GM12878 (cell line): ENCODE results near the gene USP14. TPM values are rescaled to one million over a fixed set of nuclear protein-coding genes. Genes with fewer than 3 reads are reported as not detected.

Experiments
- ATAC-seq: fragments of 200-7000 bp; cut with Tn5 transposase; 3 replicates; pipeline ENCODE4 v1.9.1; 2020; ENCODE audit warnings: mild to moderate bottlenecking, moderate library complexity
- BruUV-seq: library from RNA; stranded (reverse); fragments of 400-500 nt; replicated peaks from 2 replicates; lab custom pipeline; 2021; lab: Mats Ljungman, UMichigan
- CTCF ChIA-PET: fragments of 300-600 bp; sonication (Branson Sonifier 250); formaldehyde crosslinking; extraction: SDS; loops from one replicate; lab custom pipeline; 2021; ENCODE audit warnings: inconsistent platforms; lab: Yijun Ruan, JAX
- POLR2A ChIA-PET: fragments of 350-600 bp; formaldehyde crosslinking; extraction: SDS; loops from one replicate; lab custom pipeline; 2021; ENCODE audit warnings: inconsistent platforms; lab: Charles Lee
- RAD21 ChIA-PET: fragments of 300-600 bp; sonication (Branson Sonifier 250); formaldehyde crosslinking; loops from one replicate; lab custom pipeline; 2023; ENCODE audit warnings: antibody characterized with exemption; ENCODE audit not compliant: unreplicated experiment; lab: Charles Lee
- SMC1A ChIA-PET: fragments of 300-600 bp; sonication (Branson Sonifier 250); formaldehyde crosslinking; loops from one replicate; lab custom pipeline; 2023; ENCODE audit not compliant: unreplicated experiment, uncharacterized antibody; lab: Charles Lee
- DNase-seq: peaks from one replicate; pipeline ENCODE4 v3.0.0-alpha.2; 2011; ENCODE audit warnings: low read depth, low spot score
- FAIRE-seq: peaks from 3 replicates; lab custom pipeline; 2011; peaks lifted over from hg19 to GRCh38; lab: Jason Lieb, UNC
- H2AFZ ChIP-seq: 2 replicates; pipeline ENCODE4 v1.6.0; 2011; ENCODE audit warnings: low read depth, low read length, control low read depth; ENCODE audit not compliant: control insufficient read depth
- H3K27ac ChIP-seq: 2 replicates; pipeline ENCODE4 v1.5.1; 2011; ENCODE audit warnings: control low read depth; ENCODE audit not compliant: control insufficient read depth, insufficient read depth
- H3K27me3 ChIP-seq, 2 experiments: replicated peaks in 1 of 2; 2 replicates each; pipeline versions ENCODE4 v1.6.0 to v1.6.1; 2011; ENCODE audit warnings: low read length in 1 of 2; ENCODE audit not compliant: control insufficient read depth in 2 of 2, insufficient read depth in 2 of 2
- H3K36me3 ChIP-seq, 2 experiments: 2 replicates each; pipeline ENCODE4 v1.5.1; 2011; ENCODE audit warnings: low read length in 1 of 2; ENCODE audit not compliant: control insufficient read depth in 2 of 2, insufficient read depth in 2 of 2
- H3K4me1 ChIP-seq: 2 replicates; pipeline ENCODE4 v1.6.1; 2011; ENCODE audit warnings: mild to moderate bottlenecking, low read length, moderate library complexity, mixed read lengths; ENCODE audit not compliant: control insufficient read depth, insufficient read depth
- H3K4me2 ChIP-seq: 2 replicates; pipeline ENCODE4 v1.6.0; 2011; ENCODE audit warnings: control low read depth; ENCODE audit not compliant: control insufficient read depth, insufficient read depth
- H3K4me3 ChIP-seq: fragments of 200-600 bp; sonication (generic); 2 replicates; pipeline ENCODE4 v1.5.1; 2016
- H3K79me2 ChIP-seq: 2 replicates; pipeline ENCODE4 v1.6.0; 2011; ENCODE audit warnings: low read length; ENCODE audit not compliant: control insufficient read depth, insufficient read depth
- H3K9ac ChIP-seq: 2 replicates; pipeline ENCODE4 v1.8.0; 2011; ENCODE audit warnings: low read length, control low read depth, mixed read lengths; ENCODE audit not compliant: control insufficient read depth, insufficient read depth
- H3K9me3 ChIP-seq: replicated peaks from 3 replicates; pipeline ENCODE4 v1.5.1; 2011; ENCODE audit warnings: mild to moderate bottlenecking, low read length; ENCODE audit not compliant: control insufficient read depth, insufficient read depth
- H4K20me1 ChIP-seq: 2 replicates; pipeline ENCODE4 v1.6.0; 2011; ENCODE audit not compliant: control insufficient read depth, insufficient read depth
- ATF7 ChIP-seq: fragments of 450-650 bp; IDR thresholded peaks from 2 replicates; pipeline ENCODE4 v1.6.1; 2016; ENCODE audit warnings: low read depth, mild to moderate bottlenecking
- BHLHE40 ChIP-seq, 2 experiments: fragments of 450-650 bp in 1 of 2; IDR thresholded peaks; 2 replicates each; pipeline ENCODE4 v1.6.1; 2011 to 2017; ENCODE audit warnings: low read depth in 2 of 2, borderline replicate concordance in 1 of 2, improper control_type of control experiment in 1 of 2, low read length in 1 of 2, mild to moderate bottlenecking in 1 of 2
- CBX5 ChIP-seq: sonication (generic); IDR thresholded peaks from 2 replicates; pipeline ENCODE4 v1.6.1; 2016; ENCODE audit warnings: low read depth, moderate library complexity, mild to moderate bottlenecking, inconsistent platforms
- CHD2 ChIP-seq: IDR thresholded peaks from 2 replicates; pipeline ENCODE4 v1.6.1; 2011; ENCODE audit warnings: low read depth, low read length, improper control_type of control experiment, borderline replicate concordance
- IRF4 ChIP-seq: IDR thresholded peaks from 2 replicates; pipeline ENCODE4 v1.6.1; 2011; ENCODE audit warnings: low read depth, low read length
- KDM1A ChIP-seq: fragments of 200-600 bp; sonication (generic); IDR thresholded peaks from 2 replicates; pipeline ENCODE4 v1.6.1; 2016; ENCODE audit warnings: borderline replicate concordance
- MTA3 ChIP-seq: IDR thresholded peaks from 2 replicates; pipeline ENCODE4 v1.6.1; 2012; ENCODE audit warnings: low read length, inconsistent platforms, borderline replicate concordance
- NBN ChIP-seq: fragments of 450-650 bp; IDR thresholded peaks from 2 replicates; pipeline ENCODE4 v1.6.1; 2016
- NFIC ChIP-seq: IDR thresholded peaks from 2 replicates; pipeline ENCODE4 v1.6.1; 2012; ENCODE audit warnings: low read depth, mild to moderate bottlenecking, inconsistent platforms, low read length, moderate library complexity
- NFXL1 ChIP-seq: fragments of 450-650 bp; IDR thresholded peaks from 2 replicates; pipeline ENCODE4 v1.6.1; 2017; ENCODE audit warnings: antibody characterized with exemption, mild to moderate bottlenecking, borderline replicate concordance
- NFYA ChIP-seq: IDR thresholded peaks from 2 replicates; pipeline ENCODE4 v1.6.1; 2011; ENCODE audit warnings: low read depth, mild to moderate bottlenecking, low read length, improper control_type of control experiment, borderline replicate concordance
- PAX5 ChIP-seq: IDR thresholded peaks from 2 replicates; pipeline ENCODE4 v1.6.1; 2011; ENCODE audit warnings: low read depth, low read length, borderline replicate concordance
- PML ChIP-seq: IDR thresholded peaks from 2 replicates; pipeline ENCODE4 v1.6.1; 2012; ENCODE audit warnings: low read length, inconsistent platforms
- RB1 ChIP-seq: fragments of 450-650 bp; formaldehyde crosslinking; IDR thresholded peaks from 2 replicates; pipeline ENCODE4 v1.6.1; 2017; ENCODE audit warnings: mild to moderate bottlenecking, borderline replicate concordance
- STAT3 ChIP-seq: IDR thresholded peaks from 2 replicates; pipeline ENCODE4 v1.6.1; 2011; ENCODE audit warnings: low read depth, low read length, improper control_type of control experiment
- TCF12 ChIP-seq: IDR thresholded peaks from 2 replicates; pipeline ENCODE4 v1.6.1; 2011; ENCODE audit warnings: low read depth, mild to moderate bottlenecking, low read length
- WGBS: methylation state at CpG from one replicate; pipeline ENCODE4 v1.1.6; 2016; ENCODE audit warnings: low lambda C conversion rate; ENCODE audit not compliant: insufficient replicate concordance, insufficient coverage; ENCODE audit errors: missing lambda C conversion rate; 5-methylcytosine and 5-hydroxymethylcytosine counted together
- in situ Hi-C: fragments of 300-500 bp; cut with MboI; formaldehyde crosslinking; loops from 9 replicates; pipeline ENCODE4 v1.14.3; 2018; ENCODE audit warnings: mixed read lengths
- intact Hi-C: fragments of 100-400 bp; cut with micrococcal nuclease; formaldehyde crosslinking; loops from one replicate; pipeline ENCODE4 v1.14.2; 2022; ENCODE audit not compliant: unreplicated experiment
- polyA plus RNA-seq, 11 experiments: library from polyadenylated mRNA; depleted of rRNA in 4 of 11; unstranded in 6 of 11; stranded (reverse) in 5 of 11; fragments of >200 nt; fragmentation: Nextera tagmentation in 4 of 11; fragmentation: Illumina TruSeq in 1 of 11; extraction: Ambion mirVana in 4 of 11; extraction: Trizol in 1 of 11; gene quantifications; 1 replicate in 1 of 11; 2 replicates in 10 of 11; pipeline versions ENCODE4 v1.2.1 to v1.2.3, GENCODE V29; 2011 to 2016; ENCODE audit warnings: inconsistent platforms in 2 of 11, missing spikeins in 2 of 11, low read depth in 1 of 11
- total RNA-seq, 4 experiments: library from RNA; depleted of rRNA in 3 of 4; stranded (reverse); fragments of >200 nt in 3 of 4; fragmentation: Illumina TruSeq in 1 of 4; extraction: Trizol in 1 of 4; gene quantifications; 2 replicates each; pipeline versions ENCODE4 v1.2.1 to v1.2.3, GENCODE V29; 2013 to 2021

Gene USP14
- total and polyA plus RNA-seq, 10 of the 15 experiments (the other 5 are each of a cell fraction or from before 2014, with no cell fraction given) = 14.3 to 127 (median 29.6) TPM

DNA sequence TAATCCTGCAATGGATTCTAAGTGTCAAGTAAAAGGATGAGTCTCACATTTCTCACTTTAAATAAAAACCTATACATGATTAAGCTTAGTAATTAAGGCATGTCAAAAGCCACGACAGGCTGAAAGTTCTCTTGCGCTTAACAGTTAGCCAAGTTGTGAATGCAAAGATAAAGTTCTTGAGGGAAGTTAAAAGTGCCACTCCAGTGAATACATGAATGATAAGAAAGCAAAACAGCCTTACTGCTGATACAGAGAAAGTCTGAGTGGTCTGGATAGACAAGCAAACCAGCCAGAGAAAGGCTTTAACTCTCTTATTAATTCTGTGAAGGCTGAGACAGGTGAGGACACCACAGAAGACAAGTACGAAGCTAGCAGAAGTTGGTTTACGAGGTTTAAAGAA, 96.8 kb downstream of the USP14 start:
- Histone ChIP-seq H3K4me1 (no peaks in the 10 kb centered on the region), H3K79me2 (no peaks in the 10 kb centered on the region), H3K36me3 (peaks cover 6 to 34% of the 10 kb centered on the region in 2 experiments), H3K27me3 (no peaks in the 10 kb centered on the region), H3K4me2 (no peak overlapping the region), H3K27ac (no peak overlapping the region), H3K4me3 (no peak overlapping the region), H3K9ac (no peak overlapping the region), H4K20me1 (no peaks in the 10 kb centered on the region), H3K9me3 (no peaks in the 10 kb centered on the region), H2AFZ (no peak overlapping the region)
- WGBS = 100% methylated on average over 4 of the region's 4 CpGs
- ChIA-PET RAD21 (no interaction called here), CTCF (no interaction called here), SMC1A (interaction anchor here (1.1 kb wide), 1 partner anchor 63 kb away, joined by 3 read pairs; no protein-coding TSS in a partner anchor), POLR2A (no interaction called here)
- ATAC-seq = no peak
- TF ChIP-seq CBX5 (no peak), KDM1A (no peak), NFYA (no peak), NBN (no peak)
- FAIRE-seq = no peak
- DNase-seq = no peak
- no TSS peak for BruUV-seq
- intact Hi-C loops (no loop called here), in situ Hi-C loops (no loop called here)

DNA sequence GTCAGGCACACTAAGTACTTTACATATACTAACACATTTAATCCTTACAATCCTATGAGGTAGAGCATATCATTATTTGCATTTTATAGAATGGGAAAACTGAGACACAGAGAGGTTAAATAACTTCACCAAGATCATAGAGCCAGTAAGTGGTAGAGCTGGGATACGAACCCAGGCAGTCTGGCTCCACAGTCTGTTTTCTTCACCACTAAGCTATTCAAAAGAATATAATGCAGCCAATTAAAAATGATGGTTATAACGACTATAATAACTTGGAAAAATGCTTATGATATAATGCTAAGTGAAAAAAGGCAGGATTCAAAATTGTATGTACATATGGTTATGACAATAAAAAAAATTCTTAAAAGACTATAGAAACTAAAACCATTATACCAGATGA, 102.2 kb downstream of the USP14 start:
- no peak overlapping the region for H3K4me3 ChIP-seq
- H3K27me3 ChIP-seq = no peaks in the 10 kb centered on the region
- ATAC-seq (no peak), FAIRE-seq (no peak), DNase-seq (no peak)
- no TSS peak for BruUV-seq
- H4K20me1 ChIP-seq = no peaks in the 10 kb centered on the region
- no peaks in the 10 kb centered on the region for H3K9me3 ChIP-seq
- RAD21 ChIA-PET = no interaction called here
- H3K79me2 ChIP-seq = no peaks in the 10 kb centered on the region
- H3K27ac ChIP-seq = no peak overlapping the region
- H3K9ac ChIP-seq = no peak overlapping the region
- TF ChIP-seq ATF7 (no peak), PAX5 (no peak), RB1 (no peak), STAT3 (no peak), NFIC (no peak), PML (no peak), BHLHE40 (IDR thresholded peaks at IDR 0.05; ENCODE audit: borderline replicate concordance in 1 of 2, low read depth in 2 of 2, low read length in 1 of 2) (no peak), TCF12 (no peak), NFXL1 (no peak), IRF4 (no peak), CHD2 (no peak), MTA3 (no peak), KDM1A (no peak)
- WGBS = 81% methylated on average over 2 of the region's 2 CpGs
- POLR2A ChIA-PET = no interaction called here
- no peak overlapping the region for H3K4me2 ChIP-seq
- no peak overlapping the region for H2AFZ ChIP-seq
- SMC1A ChIA-PET = no interaction called here
- intact Hi-C loops (loop anchor here (10.0 kb wide), 1 partner anchor 574 kb away; no protein-coding TSS in a partner anchor), in situ Hi-C loops (no loop called here)
- CTCF ChIA-PET = no interaction called here
- peaks cover 2 to 22% of the 10 kb centered on the region in 2 experiments for H3K36me3 ChIP-seq
- H3K4me1 ChIP-seq = no peaks in the 10 kb centered on the region
